ENCODE data around the gene CPNE4.

- no peak for TF ChIP-seq CTCF (conservative IDR thresholded peaks at IDR 0.05; ENCODE audit: low read depth, low read length)
- TF ChIP-seq EZH2 (IDR thresholded peaks at IDR 0.05; ENCODE audit: borderline replicate concordance, low read depth, low read length, poor library complexity, severe bottlenecking) = no peak
Observed at GRCh38 chr3:131645638-131646037, 389.2 kb downstream of the CPNE4 start.

Measured in A673 (cell line).